Naive B cell (primary cell): ENCODE data around the gene LCA5L. TPM values are rescaled to one million over a fixed set of nuclear protein-coding genes. Genes with fewer than 3 reads are reported as not detected.
"Not testable (repeated sequence)": the region's sequence is repeated elsewhere in the genome, so short reads cannot be mapped to it uniquely, and the experiment has no call there.

Source experiments
- ATAC-seq, 2 donors: fragments of 150-1000 bp; cut with Tn5 transposase; 2 replicates each; pipeline ENCODE4 v1.10.0; 2021; ENCODE audit warnings: low read depth in 2 of 2, mild to moderate bottlenecking in 2 of 2, moderate library complexity in 2 of 2
- DNase-seq: peaks from one replicate; pipeline ENCODE4 v3.0.0; 2022
- H3K27ac Mint-ChIP-seq, 6 donors: one replicate each; pipeline ENCODE4 v1.8.0; 2020 to 2022; ENCODE audit warnings: mild to moderate bottlenecking in 6 of 6, mixed read lengths in 6 of 6, moderate library complexity in 5 of 6, inconsistent platforms in 2 of 6
- H3K27me3 Mint-ChIP-seq, 3 donors: one replicate each; pipeline ENCODE4 v1.8.0; 2021 to 2022; ENCODE audit warnings: mixed read lengths in 3 of 3, mild to moderate bottlenecking in 1 of 3
- H3K36me3 Mint-ChIP-seq, 2 donors: one replicate each; pipeline ENCODE4 v1.8.0; 2020 to 2022; ENCODE audit warnings: mixed read lengths in 2 of 2, inconsistent platforms in 1 of 2, mild to moderate bottlenecking in 1 of 2
- H3K4me1 Mint-ChIP-seq, 3 donors: one replicate each; pipeline ENCODE4 v1.8.0; 2020 to 2022; ENCODE audit warnings: mixed read lengths in 3 of 3, inconsistent platforms in 1 of 3, mild to moderate bottlenecking in 1 of 3, moderate library complexity in 1 of 3
- H3K4me3 Mint-ChIP-seq, 8 donors: one replicate each; pipeline ENCODE4 v1.8.0; 2020 to 2022; ENCODE audit warnings: mild to moderate bottlenecking in 8 of 8, mixed read lengths in 8 of 8, moderate library complexity in 8 of 8, inconsistent platforms in 2 of 8
- H3K9me3 Mint-ChIP-seq, 7 donors: one replicate each; pipeline ENCODE4 v1.8.0; 2020 to 2022; ENCODE audit warnings: mixed read lengths in 7 of 7, mild to moderate bottlenecking in 5 of 7, inconsistent platforms in 2 of 7, moderate library complexity in 1 of 7
- polyA plus RNA-seq, 6 donors: library from polyadenylated mRNA; unstranded; fragments of 300-500 nt; fragmentation: Illumina TruSeq; gene quantifications; one replicate each; pipeline ENCODE4 v1.2.3, GENCODE V29; 2021; ENCODE audit warnings: low read depth in 6 of 6

Gene LCA5L
- polyA plus RNA-seq, 6 donors from 2014 or later = not detected

GRCh38 chr21:39390212-39390765 lies 55.3 kb downstream of the LCA5L start:
- Mint-ChIP-seq H3K4me3 (peak overlapping the region in 1 of 8 donors; percentile 2), H3K36me3 (peaks cover 5 to 19% of the 10 kb centered on the region in 2 donors), H3K27me3 (no peaks in the 10 kb centered on the region), H3K9me3 (no peaks in the 10 kb centered on the region), H3K4me1 (peaks cover 17 to 35% (median 22%) of the 10 kb centered on the region in 3 donors), H3K27ac (peak overlapping the region in 3 of 6 donors; percentile 37 to 82 (median 63))
- DNase-seq = no peak
- ATAC-seq = no peak

DNA sequence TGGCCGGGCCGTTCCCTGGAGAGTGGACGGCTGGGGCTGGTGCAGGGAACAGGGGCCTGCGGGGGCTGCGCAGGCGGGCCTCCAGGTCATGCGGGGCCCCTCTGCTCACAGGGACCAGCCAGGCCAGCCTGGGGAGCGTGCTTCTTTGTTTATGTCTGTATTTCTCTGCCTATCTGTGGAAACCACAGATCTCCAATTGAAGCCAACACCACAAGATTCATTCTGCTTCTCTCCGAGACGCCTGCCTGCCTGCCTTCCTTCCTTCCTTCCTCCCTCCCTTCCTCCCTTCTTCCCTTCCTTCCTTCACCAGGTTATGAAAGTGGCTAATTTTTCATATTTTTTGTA lies 56.8 kb downstream of the LCA5L start:
- DNase-seq (no peak), ATAC-seq (no peak)
- Mint-ChIP-seq H3K4me3 (peak overlapping the region; percentile 58 to 95 (median 90)), H3K27ac (peak overlapping the region in 3 of 6 donors; percentile 67 to 97 (median 68)), H3K4me1 (peaks cover 17 to 46% (median 22%) of the 10 kb centered on the region in 3 donors), H3K27me3 (no peaks in the 10 kb centered on the region), H3K9me3 (no peaks in the 10 kb centered on the region), H3K36me3 (peaks cover 5 to 12% of the 10 kb centered on the region in 2 donors)

GRCh38 chr21:39388038-39388810 lies 57.4 kb downstream of the LCA5L start:
- ATAC-seq (peak; percentile 87 to 88), DNase-seq (peak; percentile 79)
- Mint-ChIP-seq H3K4me1 (peaks cover 17 to 46% (median 22%) of the 10 kb centered on the region in 3 donors), H3K4me3 (peak overlapping the region; percentile 84 to 95 (median 90)), H3K36me3 (peaks cover 5 to 10% of the 10 kb centered on the region in 2 donors), H3K27ac (peak overlapping the region; percentile 60 to 92 (median 77)), H3K9me3 (no peaks in the 10 kb centered on the region), H3K27me3 (no peaks in the 10 kb centered on the region)

- Mint-ChIP-seq H3K4me1 (peaks cover 17 to 46% (median 22%) of the 10 kb centered on the region in 3 donors), H3K27me3 (no peaks in the 10 kb centered on the region), H3K36me3 (peaks cover 0 to 3% of the 10 kb centered on the region in 2 donors), H3K4me3 (peak overlapping the region; percentile 84 to 95 (median 90)), H3K27ac (peak overlapping the region; percentile 67 to 91 (median 84)), H3K9me3 (no peaks in the 10 kb centered on the region)
- peak; percentile 62 to 63 for ATAC-seq
- peak; percentile 83 for DNase-seq
Observed at GRCh38 chr21:39387461-39388037, 58.0 kb downstream of the LCA5L start.

DNA sequence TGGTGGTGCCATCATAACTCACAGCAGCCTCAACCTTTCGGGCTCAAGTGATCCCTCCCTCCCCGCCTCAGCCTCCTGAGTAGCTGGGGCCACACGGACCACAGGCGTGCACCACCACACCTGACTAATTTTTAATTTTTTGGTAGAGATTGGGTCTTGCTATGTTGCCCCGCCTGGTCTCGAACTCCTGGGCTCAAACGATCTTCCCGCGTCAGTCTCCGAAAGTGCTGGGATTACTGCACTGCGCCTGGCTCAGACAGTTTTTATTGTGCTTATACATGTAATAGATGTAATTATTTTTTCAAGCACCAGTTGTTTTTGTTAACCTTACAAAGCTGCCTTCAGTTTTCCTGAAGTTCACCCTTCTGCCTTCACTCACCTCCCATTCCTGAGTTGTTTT lies 58.7 kb downstream of the LCA5L start:
- DNase-seq = no peak
- Mint-ChIP-seq H3K27ac (peak overlapping the region in 1 of 6 donors; percentile 75), H3K9me3 (no peaks in the 10 kb centered on the region), H3K4me3 (peak overlapping the region in 7 of 8 donors; percentile 29 to 95 (median 90)), H3K4me1 (peaks cover 21 to 46% (median 28%) of the 10 kb centered on the region in 3 donors), H3K27me3 (no peaks in the 10 kb centered on the region), H3K36me3 (no peaks in the 10 kb centered on the region)
- no peak for ATAC-seq

DNA sequence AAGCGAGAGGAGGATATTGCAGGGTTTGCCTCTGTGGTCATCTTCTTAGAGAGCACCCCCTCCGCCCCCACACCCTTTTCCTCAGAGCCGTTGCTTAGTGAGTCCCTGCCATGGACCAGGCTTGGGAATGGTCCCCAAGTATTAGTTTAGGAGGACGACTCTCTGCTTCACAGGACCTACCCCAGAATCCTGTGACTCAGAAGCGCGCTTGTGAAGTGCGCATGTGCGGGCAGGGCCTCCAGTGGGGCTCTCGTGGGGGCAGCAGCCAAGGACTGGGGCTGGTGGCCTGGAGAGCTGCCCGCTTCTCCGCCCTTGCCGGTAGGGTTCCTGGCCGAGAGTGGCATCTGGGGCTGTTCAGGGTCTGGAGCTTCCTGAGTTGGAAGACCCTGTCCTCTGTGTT lies 59.4 kb downstream of the LCA5L start:
- Mint-ChIP-seq H3K27me3 (no peaks in the 10 kb centered on the region), H3K36me3 (no peaks in the 10 kb centered on the region), H3K4me3 (peak overlapping the region in 5 of 8 donors; percentile 8 to 90 (median 69)), H3K27ac (peak overlapping the region in 1 of 6 donors; percentile 62), H3K9me3 (no peaks in the 10 kb centered on the region), H3K4me1 (peaks cover 24 to 52% (median 30%) of the 10 kb centered on the region in 3 donors)
- ATAC-seq = no peak
- no peak for DNase-seq

- H3K27me3 Mint-ChIP-seq = no peaks in the 10 kb centered on the region
- no peaks in the 10 kb centered on the region for H3K9me3 Mint-ChIP-seq
- H3K4me3 Mint-ChIP-seq = peak overlapping the region in 6 of 8 donors; percentile 15 to 90 (median 70)
- peaks cover 29 to 58% (median 35%) of the 10 kb centered on the region in 3 donors for H3K4me1 Mint-ChIP-seq
- ATAC-seq = peak; percentile 12 to 17
- peak overlapping the region in 2 of 6 donors; percentile 27 to 62 for H3K27ac Mint-ChIP-seq
- peak; percentile 18 for DNase-seq
- H3K36me3 Mint-ChIP-seq = no peaks in the 10 kb centered on the region
Observed at GRCh38 chr21:39385299-39386145, 60.1 kb downstream of the LCA5L start.

- Mint-ChIP-seq H3K27ac (peak overlapping the region in 2 of 6 donors; percentile 30 to 44), H3K36me3 (no peaks in the 10 kb centered on the region), H3K4me3 (peak overlapping the region in 2 of 8 donors; percentile 71 to 76), H3K9me3 (no peaks in the 10 kb centered on the region), H3K4me1 (peaks cover 29 to 63% (median 35%) of the 10 kb centered on the region in 3 donors), H3K27me3 (no peaks in the 10 kb centered on the region)
- ATAC-seq = no peak
- no peak for DNase-seq
Observed at GRCh38 chr21:39384674-39385298, 60.8 kb downstream of the LCA5L start.

DNA sequence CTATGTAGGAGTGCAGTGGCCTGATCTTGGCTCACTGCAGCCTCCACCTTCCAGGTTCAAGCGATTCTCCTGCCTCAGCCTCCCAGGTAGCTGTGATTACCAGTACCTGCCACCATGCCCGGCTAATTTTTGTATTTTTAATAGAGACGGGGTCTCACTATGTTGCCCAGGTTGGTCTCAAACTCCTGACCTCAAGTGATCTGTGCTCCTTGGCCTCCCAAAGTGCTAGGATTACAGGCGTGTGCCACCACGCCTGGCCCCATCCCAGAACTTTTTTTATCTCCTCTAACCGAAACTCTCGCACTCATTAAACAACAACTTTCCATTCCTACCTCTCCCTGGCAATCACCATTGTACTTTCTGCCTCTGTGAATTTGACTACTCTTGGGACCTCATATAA lies 63.5 kb downstream of the LCA5L start:
- not testable (repeated sequence) for ATAC-seq, H3K9me3 Mint-ChIP-seq, DNase-seq, H3K36me3 Mint-ChIP-seq
- Mint-ChIP-seq H3K4me3 (peak overlapping the region in 7 of 8 donors; percentile 1 to 76 (median 15)), H3K27ac (peak overlapping the region in 4 of 6 donors; percentile 15 to 66 (median 40)), H3K27me3 (peaks cover 0 to 11% (median 7%) of the 10 kb centered on the region in 3 donors), H3K4me1 (peaks cover 12 to 40% (median 13%) of the 10 kb centered on the region in 3 donors)

GRCh38 chr21:39381009-39381408 lies 64.6 kb downstream of the LCA5L start:
- Mint-ChIP-seq H3K27ac (peak overlapping the region; percentile 15 to 92 (median 72)), H3K27me3 (peaks cover 0 to 12% (median 11%) of the 10 kb centered on the region in 3 donors), H3K4me3 (peak overlapping the region; percentile 76 to 96 (median 92)), H3K9me3 (no peaks in the 10 kb centered on the region), H3K4me1 (peaks cover 12 to 32% (median 13%) of the 10 kb centered on the region in 3 donors), H3K36me3 (no peaks in the 10 kb centered on the region)
- ATAC-seq (no peak), DNase-seq (no peak)

GRCh38 chr21:39379986-39380891 lies 65.3 kb downstream of the LCA5L start:
- H3K4me1 Mint-ChIP-seq = peaks cover 12 to 28% (median 13%) of the 10 kb centered on the region in 3 donors
- DNase-seq (peak; percentile 80), ATAC-seq (peak; percentile 98 to 99)
- peak overlapping the region; percentile 76 to 96 (median 92) for H3K4me3 Mint-ChIP-seq
- peaks cover 0 to 12% (median 11%) of the 10 kb centered on the region in 3 donors for H3K27me3 Mint-ChIP-seq
- H3K36me3 Mint-ChIP-seq = no peaks in the 10 kb centered on the region
- H3K9me3 Mint-ChIP-seq = no peaks in the 10 kb centered on the region
- peak overlapping the region; percentile 15 to 98 (median 86) for H3K27ac Mint-ChIP-seq
